Loucy (cell line): ENCODE results near the gene C1orf50.

Experiments used
- H2AFZ ChIP-seq: fragments of 200-600 bp; sonication (generic); 2 replicates; pipeline ENCODE4 v1.6.0; 2016; ENCODE audit warnings: antibody characterized with exemption, mild to moderate bottlenecking, low read length, moderate library complexity
- H3F3A ChIP-seq: fragments of 200-600 bp; 2 replicates; pipeline ENCODE4 v1.6.0; 2016; ENCODE audit warnings: antibody characterized with exemption, low read depth, mild to moderate bottlenecking
- H3K27me3 ChIP-seq: fragments of 200-600 bp; sonication (generic); 2 replicates; pipeline ENCODE4 v1.6.1; 2014; ENCODE audit warnings: low read length, mild to moderate bottlenecking; ENCODE audit not compliant: insufficient read depth, poor library complexity, severe bottlenecking
- H3K36me3 ChIP-seq: fragments of 200-600 bp; sonication (generic); 2 replicates; pipeline ENCODE4 v1.6.1; 2016; ENCODE audit warnings: low read length; ENCODE audit not compliant: insufficient read depth
- H3K4me1 ChIP-seq: fragments of 200-600 bp; sonication (generic); 2 replicates; pipeline ENCODE4 v1.5.1; 2014; ENCODE audit warnings: low read length, mild to moderate bottlenecking; ENCODE audit not compliant: insufficient read depth, poor library complexity, severe bottlenecking
- H3K4me2 ChIP-seq: fragments of 200-600 bp; sonication (generic); 2 replicates; pipeline ENCODE4 v1.6.0; 2014; ENCODE audit warnings: antibody characterized with exemption, low read length, low read depth, mild to moderate bottlenecking; ENCODE audit not compliant: poor library complexity, severe bottlenecking
- H3K4me3 ChIP-seq: fragments of 200-600 bp; sonication (generic); 2 replicates; pipeline ENCODE4 v1.5.1; 2014; ENCODE audit warnings: low read length, mild to moderate bottlenecking, mixed read lengths; ENCODE audit not compliant: poor library complexity, severe bottlenecking
- H3K79me2 ChIP-seq: fragments of 200-600 bp; sonication (generic); 2 replicates; pipeline ENCODE4 v1.6.1; 2014; ENCODE audit warnings: low read length; ENCODE audit not compliant: insufficient read depth
- H3K9ac ChIP-seq: fragments of 200-600 bp; sonication (generic); 2 replicates; pipeline ENCODE4 v1.6.0; 2014; ENCODE audit warnings: mild to moderate bottlenecking, low read depth, low read length, moderate library complexity; ENCODE audit not compliant: poor library complexity, severe bottlenecking
- H3K9me2 ChIP-seq: fragments of 200-600 bp; sonication (generic); replicated peaks from 2 replicates; pipeline ENCODE4 v1.6.1; 2016; ENCODE audit warnings: low read depth, low read length, mixed read lengths
- H3K9me3 ChIP-seq: fragments of 200-600 bp; sonication (generic); 2 replicates; pipeline ENCODE4 v1.6.1; 2014; ENCODE audit warnings: mild to moderate bottlenecking, antibody characterized with exemption, low read length, low read depth; ENCODE audit not compliant: insufficient read depth
- H4K20me1 ChIP-seq: fragments of 200-600 bp; sonication (generic); 2 replicates; pipeline ENCODE4 v1.6.0; 2014; ENCODE audit warnings: antibody characterized with exemption, low read length, mild to moderate bottlenecking; ENCODE audit not compliant: insufficient read depth, poor library complexity, severe bottlenecking
- EZH2phosphoT487 ChIP-seq: fragments of 200-600 bp; IDR thresholded peaks from 2 replicates; pipeline ENCODE4 v1.6.1; 2018; ENCODE audit warnings: antibody characterized with exemption, mild to moderate bottlenecking, moderate library complexity, borderline replicate concordance
- TF ChIP-seq, protein P1 (sequence below): fragments of 200-600 bp; sonication (generic); conservative IDR thresholded peaks from 2 replicates; pipeline ENCODE4 v1.5.1; 2014; ENCODE audit warnings: mild to moderate bottlenecking, antibody characterized with exemption, low read length

The C1orf50 gene

DNA sequence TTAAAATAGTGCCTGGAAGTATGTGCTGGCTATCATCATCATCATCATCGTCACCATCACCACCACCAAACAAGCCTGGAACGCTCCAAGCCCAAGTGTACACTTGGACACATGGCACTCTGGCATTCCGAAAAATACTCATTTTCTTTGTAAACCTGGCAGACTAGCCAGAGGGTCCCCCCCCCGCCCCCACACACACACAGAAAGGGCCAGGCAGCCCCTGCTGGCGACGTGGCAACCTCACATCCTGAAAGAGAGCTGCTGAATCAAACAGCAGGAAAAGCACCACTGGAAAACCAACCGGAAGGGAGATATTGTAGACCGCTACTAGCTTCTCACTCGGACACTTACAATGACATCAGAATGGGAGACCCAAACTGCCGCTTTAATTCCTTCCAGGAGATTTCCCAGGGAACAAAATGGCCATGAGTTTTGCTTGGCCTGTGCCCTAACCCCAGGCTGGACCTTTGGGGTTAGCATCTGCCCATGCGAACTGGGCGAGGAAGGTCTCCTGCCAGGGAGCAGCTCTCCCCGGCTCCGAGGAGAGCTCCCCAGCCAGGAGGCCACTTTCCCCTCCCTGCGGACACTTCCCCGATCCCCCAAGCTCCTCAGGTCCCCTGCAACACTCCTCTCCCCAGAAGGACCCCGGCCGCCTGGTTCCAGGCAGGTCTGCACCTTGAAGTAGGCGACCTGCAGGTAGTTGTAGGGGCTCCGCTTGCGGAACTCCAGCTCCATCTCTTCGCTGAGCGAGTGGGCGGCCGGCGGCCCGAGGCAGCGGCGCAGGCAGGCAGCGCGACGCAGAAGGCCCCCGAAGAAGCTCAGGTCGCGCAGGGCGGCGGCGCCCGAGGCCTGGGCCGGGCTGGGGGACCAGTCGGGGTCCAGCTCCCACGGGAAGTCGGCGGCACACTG is 963 bp upstream of the C1orf50 start:
- Histone ChIP-seq H4K20me1 (peaks cover 18% of the 10 kb centered on the region), H3K79me2 (peaks cover 72% of the 10 kb centered on the region), H2AFZ (peak overlapping the region; percentile 88)

DNA sequence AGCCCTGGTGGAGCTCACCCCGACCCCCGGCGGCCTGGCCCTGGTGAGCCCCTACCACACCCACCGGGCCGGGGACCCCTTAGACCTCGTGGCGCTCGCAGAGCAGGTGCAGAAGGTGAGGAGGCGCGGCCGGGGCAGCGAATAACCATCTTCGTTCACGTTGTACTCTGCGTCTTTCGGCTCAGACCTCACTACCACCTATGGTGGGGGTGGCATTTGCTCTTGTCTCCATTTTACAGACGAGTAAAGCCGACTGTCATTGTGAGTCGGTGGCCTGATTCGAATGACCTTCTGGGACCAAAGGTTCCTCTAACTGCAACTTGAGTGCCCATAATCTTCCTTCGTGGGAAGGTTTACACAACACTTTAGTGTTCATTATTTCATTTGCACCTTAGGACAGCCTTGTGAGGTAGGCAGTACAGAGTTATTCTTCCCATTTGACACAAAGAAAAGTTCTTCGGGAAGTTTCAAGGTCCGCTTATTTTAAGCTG is 506 bp downstream of the C1orf50 start:
- Histone ChIP-seq H3K9me3 (no peaks in the 10 kb centered on the region), H3K4me3 (peak overlapping the region; percentile 83), H3K4me1 (peaks cover 52% of the 10 kb centered on the region), H3K9me2 (no peaks in the 10 kb centered on the region), H3K9ac (peak overlapping the region; percentile 80), H3K4me2 (peak overlapping the region; percentile 84), H3K79me2 (peaks cover 80% of the 10 kb centered on the region), H3K27me3 (no peaks in the 10 kb centered on the region), H4K20me1 (peaks cover 18% of the 10 kb centered on the region), H3K36me3 (no peaks in the 10 kb centered on the region), H2AFZ (peak overlapping the region; percentile 89), H3F3A (no peaks in the 10 kb centered on the region)
- TF ChIP-seq, protein P1, sequence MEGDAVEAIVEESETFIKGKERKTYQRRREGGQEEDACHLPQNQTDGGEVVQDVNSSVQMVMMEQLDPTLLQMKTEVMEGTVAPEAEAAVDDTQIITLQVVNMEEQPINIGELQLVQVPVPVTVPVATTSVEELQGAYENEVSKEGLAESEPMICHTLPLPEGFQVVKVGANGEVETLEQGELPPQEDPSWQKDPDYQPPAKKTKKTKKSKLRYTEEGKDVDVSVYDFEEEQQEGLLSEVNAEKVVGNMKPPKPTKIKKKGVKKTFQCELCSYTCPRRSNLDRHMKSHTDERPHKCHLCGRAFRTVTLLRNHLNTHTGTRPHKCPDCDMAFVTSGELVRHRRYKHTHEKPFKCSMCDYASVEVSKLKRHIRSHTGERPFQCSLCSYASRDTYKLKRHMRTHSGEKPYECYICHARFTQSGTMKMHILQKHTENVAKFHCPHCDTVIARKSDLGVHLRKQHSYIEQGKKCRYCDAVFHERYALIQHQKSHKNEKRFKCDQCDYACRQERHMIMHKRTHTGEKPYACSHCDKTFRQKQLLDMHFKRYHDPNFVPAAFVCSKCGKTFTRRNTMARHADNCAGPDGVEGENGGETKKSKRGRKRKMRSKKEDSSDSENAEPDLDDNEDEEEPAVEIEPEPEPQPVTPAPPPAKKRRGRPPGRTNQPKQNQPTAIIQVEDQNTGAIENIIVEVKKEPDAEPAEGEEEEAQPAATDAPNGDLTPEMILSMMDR: no peak
- TF ChIP-seq EZH2phosphoT487: no peak

More for the DNA sequence above, 963 bp upstream of the C1orf50 start:
- Histone ChIP-seq H3K9me2 (no peaks in the 10 kb centered on the region), H3K27me3 (no peaks in the 10 kb centered on the region), H3K4me3 (peak overlapping the region; percentile 83), H3K36me3 (peaks cover 8% of the 10 kb centered on the region; the same call in 1 of the 2 replicates), H3K9ac (peak overlapping the region; percentile 79), H3K9me3 (no peaks in the 10 kb centered on the region), H3F3A (no peaks in the 10 kb centered on the region), H3K4me1 (peaks cover 50% of the 10 kb centered on the region), H3K4me2 (peak overlapping the region; percentile 95)
- TF ChIP-seq EZH2phosphoT487: no peak
- TF ChIP-seq, protein P1: peak; percentile 68

DNA sequence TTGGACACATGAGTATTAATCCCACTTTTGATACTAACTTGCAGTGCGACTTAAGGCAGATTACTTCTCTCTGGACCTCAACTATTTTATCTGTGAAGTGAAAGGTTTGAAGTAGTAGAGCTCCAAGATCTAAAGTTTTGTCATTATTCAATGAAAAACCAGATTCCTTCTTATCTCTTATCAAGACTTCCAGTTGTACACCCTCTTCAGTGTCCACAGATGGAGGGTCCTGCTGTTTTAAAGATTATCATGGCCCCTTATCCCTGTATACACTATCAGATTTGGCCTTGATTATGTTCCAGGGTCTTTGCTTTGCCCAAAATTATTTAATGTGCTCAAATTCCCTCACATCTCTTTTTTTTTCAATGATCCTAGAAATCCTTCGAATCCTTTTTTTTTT is 1.1 kb downstream of the C1orf50 start:
- Histone ChIP-seq H3K4me2 (peak overlapping the region; percentile 84), H3K36me3 (no peaks in the 10 kb centered on the region), H3K9me2 (no peaks in the 10 kb centered on the region), H3K4me1 (peaks cover 46% of the 10 kb centered on the region), H3K79me2 (peaks cover 85% of the 10 kb centered on the region), H2AFZ (no peak overlapping the region), H3K27me3 (no peaks in the 10 kb centered on the region), H3K4me3 (peak overlapping the region; percentile 83), H3F3A (no peaks in the 10 kb centered on the region), H3K9ac (peak overlapping the region; percentile 80), H3K9me3 (no peaks in the 10 kb centered on the region), H4K20me1 (peaks cover 18% of the 10 kb centered on the region)
- TF ChIP-seq, protein P1: no peak
- no peak for TF ChIP-seq EZH2phosphoT487
